Prostate gland (tissue), 2 donors: Measurements from ENCODE around the gene PFN3.

Experiments used
- CTCF ChIP-seq, 4 experiments: fragments of 200-600 bp in 2 of 4; fragments of 450-650 bp in 2 of 4; sonication (generic) in 2 of 4; IDR thresholded peaks; 1 replicate in 3 of 4; 2 replicates in 1 of 4; pipeline ENCODE4 v1.5.1; 2016 to 2019; ENCODE audit warnings: antibody characterized with exemption in 4 of 4, mild to moderate bottlenecking in 2 of 4, moderate library complexity in 2 of 4
- POLR2A ChIP-seq: fragments of 450-650 bp; IDR thresholded peaks from one replicate; pipeline ENCODE4 v1.6.1; 2016; ENCODE audit warnings: antibody characterized with exemption, mild to moderate bottlenecking

DNA sequence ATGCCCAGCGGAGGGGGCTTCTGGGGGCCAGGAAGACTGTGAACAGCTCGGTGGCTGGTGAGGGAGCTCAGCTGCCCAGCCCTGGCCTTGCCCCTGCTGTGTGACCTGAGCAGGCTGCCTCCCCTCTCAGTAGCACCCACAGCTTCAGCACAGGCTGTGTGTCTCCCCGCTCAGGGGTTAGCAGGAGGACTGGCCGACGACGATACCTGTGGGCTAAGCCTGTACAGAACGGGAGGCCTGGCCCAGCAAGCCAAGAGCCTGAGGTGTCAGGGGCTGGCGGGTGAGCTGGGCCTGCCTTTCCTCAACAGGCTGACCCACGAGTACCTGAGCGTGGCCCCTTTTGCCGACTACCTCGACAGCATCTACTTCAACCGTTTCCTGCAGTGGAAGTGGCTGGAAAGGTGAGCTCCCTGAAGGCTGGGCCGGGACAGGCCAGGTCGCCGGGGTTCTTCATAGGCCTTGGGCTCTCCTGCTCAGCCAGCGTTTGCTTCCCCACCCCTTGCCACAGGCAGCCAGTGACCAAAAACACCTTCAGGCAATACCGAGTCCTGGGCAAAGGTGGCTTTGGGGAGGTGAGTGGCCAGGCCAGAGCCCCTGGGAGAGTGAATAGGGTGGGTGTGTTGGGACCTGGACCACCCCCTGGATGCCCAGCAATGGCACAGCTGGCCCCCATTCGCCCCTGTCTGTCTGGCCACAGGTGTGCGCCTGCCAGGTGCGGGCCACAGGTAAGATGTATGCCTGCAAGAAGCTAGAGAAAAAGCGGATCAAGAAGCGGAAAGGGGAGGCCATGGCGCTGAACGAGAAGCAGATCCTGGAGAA is 32.6 kb upstream of the PFN3 start:
- TF ChIP-seq POLR2A (no peak), CTCF (IDR thresholded peaks at IDR 0.05) (no peak)
